Activated CD4-positive, alpha-beta T cell treated with anti-CD3 and anti-CD28 coated beads for 48 hours (primary cell): ENCODE measurements around the gene TFAP2B.

Experiments
- DNase-seq: peaks from one replicate; pipeline ENCODE4 v3.0.0-alpha.2; 2020

Gene TFAP2B

GRCh38 chr6:50849796-50850180 lies 31.1 kb downstream of the TFAP2B start:
- DNase-seq: no peak

GRCh38 chr6:50850223-50851048 lies 31.8 kb downstream of the TFAP2B start:
- DNase-seq: no peak

- DNase-seq: no peak
These were observed 32.6 kb downstream of the TFAP2B start for GRCh38 chr6:50851049-50851845.

- no peak for DNase-seq
These were observed 35.3 kb downstream of the TFAP2B start for GRCh38 chr6:50853939-50854338.

GRCh38 chr6:50861692-50862091 lies 43.0 kb downstream of the TFAP2B start:
- no peak for DNase-seq

- DNase-seq: no peak
These were observed 43.5 kb downstream of the TFAP2B start for GRCh38 chr6:50862176-50862575.

- no peak for DNase-seq
These were observed 45.9 kb downstream of the TFAP2B start for GRCh38 chr6:50864601-50865000.

GRCh38 chr6:50868466-50868865 lies 49.8 kb downstream of the TFAP2B start:
- no peak for DNase-seq

- DNase-seq: no peak
These were observed 54.5 kb downstream of the TFAP2B start for GRCh38 chr6:50873167-50873566.

GRCh38 chr6:50884364-50884763 lies 65.7 kb downstream of the TFAP2B start:
- DNase-seq: no peak

GRCh38 chr6:50887112-50887511 lies 68.4 kb downstream of the TFAP2B start:
- no peak for DNase-seq

GRCh38 chr6:50889497-50889896 lies 70.8 kb downstream of the TFAP2B start:
- DNase-seq: no peak

- DNase-seq: no peak
These were observed 71.3 kb downstream of the TFAP2B start for GRCh38 chr6:50889935-50890334.

- no peak for DNase-seq
These were observed 71.9 kb downstream of the TFAP2B start for GRCh38 chr6:50890579-50890978.

GRCh38 chr6:50891290-50891689 lies 72.6 kb downstream of the TFAP2B start:
- DNase-seq: no peak
